NCI-H446 treated with DMSO at 0.1 percent for 48 hours (cell line): Measurements from ENCODE around the gene NTRK2.

ENCODE experiments used
- DNase-seq: peaks from one replicate; lab custom pipeline; 2025; lab: John Stamatoyannopoulos, UW

The NTRK2 gene

GRCh38 chr9:85021686-85022085 is 352.2 kb downstream of the NTRK2 start:
- DNase-seq: no peak

- no peak for DNase-seq
These were observed 354.8 kb downstream of the NTRK2 start for GRCh38 chr9:85024374-85024773.

GRCh38 chr9:85025638-85026037 is 356.1 kb downstream of the NTRK2 start:
- DNase-seq: no peak

GRCh38 chr9:85027870-85028269 is 358.3 kb downstream of the NTRK2 start:
- DNase-seq: no peak

- DNase-seq: no peak
These were observed 360.8 kb downstream of the NTRK2 start for GRCh38 chr9:85030316-85030715.

- DNase-seq: no peak
These were observed 367.0 kb downstream of the NTRK2 start for GRCh38 chr9:85036496-85036895.

- DNase-seq: no peak
These were observed 368.5 kb downstream of the NTRK2 start for GRCh38 chr9:85038061-85038460.

- no peak for DNase-seq
These were observed 369.5 kb downstream of the NTRK2 start for GRCh38 chr9:85038824-85039608.

- no peak for DNase-seq
These were observed 370.6 kb downstream of the NTRK2 start for GRCh38 chr9:85040146-85040545.

GRCh38 chr9:85040821-85041465 is 371.4 kb downstream of the NTRK2 start:
- DNase-seq: no peak

GRCh38 chr9:85041466-85042137 is 372.1 kb downstream of the NTRK2 start:
- DNase-seq: no peak

- DNase-seq: no peak
These were observed 373.6 kb downstream of the NTRK2 start for GRCh38 chr9:85042981-85043647.

- no peak for DNase-seq
These were observed 375.7 kb downstream of the NTRK2 start for GRCh38 chr9:85045271-85045670.

- DNase-seq: no peak
These were observed 376.9 kb downstream of the NTRK2 start for GRCh38 chr9:85046475-85046874.

- no peak for DNase-seq
These were observed 383.8 kb downstream of the NTRK2 start for GRCh38 chr9:85053206-85053786.

- DNase-seq: no peak
These were observed 384.5 kb downstream of the NTRK2 start for GRCh38 chr9:85054017-85054416.

GRCh38 chr9:85055506-85056202 is 386.1 kb downstream of the NTRK2 start:
- no peak for DNase-seq

GRCh38 chr9:85056203-85056572 is 386.7 kb downstream of the NTRK2 start:
- DNase-seq: no peak

GRCh38 chr9:85061969-85062368 is 392.4 kb downstream of the NTRK2 start:
- no peak for DNase-seq

- DNase-seq: no peak
These were observed 393.0 kb downstream of the NTRK2 start for GRCh38 chr9:85062385-85063022.

GRCh38 chr9:85064811-85065371 is 395.4 kb downstream of the NTRK2 start:
- DNase-seq: no peak
